ENCODE results near the gene RILPL1. TPM values are rescaled to one million over a fixed set of nuclear protein-coding genes. Genes with fewer than 3 reads are reported as not detected.
"Not testable (repeated sequence)": the region's sequence is repeated elsewhere in the genome, so short reads cannot be mapped to it uniquely, and the experiment has no call there.

Gene RILPL1
- total and polyA plus RNA-seq, 2 donors = 6.7 to 26.2 TPM

GRCh38 chr12:123433615-123434014 lies 99.9 kb downstream of the RILPL1 start:
- DNase-seq (ENCODE audit: extremely low spot score) = no peak
- H3K27ac ChIP-seq (ENCODE audit: low read depth) = no peak overlapping the region
- WGBS = 94% methylated on average over 6 of the region's 6 CpGs
- H3K36me3 ChIP-seq (ENCODE audit: insufficient read depth) = no peaks in the 10 kb centered on the region
- no peak overlapping the region for H3K4me3 ChIP-seq (ENCODE audit: low read depth, low read length)
- no peaks in the 10 kb centered on the region for H3K4me1 ChIP-seq (ENCODE audit: insufficient read depth)

DNA sequence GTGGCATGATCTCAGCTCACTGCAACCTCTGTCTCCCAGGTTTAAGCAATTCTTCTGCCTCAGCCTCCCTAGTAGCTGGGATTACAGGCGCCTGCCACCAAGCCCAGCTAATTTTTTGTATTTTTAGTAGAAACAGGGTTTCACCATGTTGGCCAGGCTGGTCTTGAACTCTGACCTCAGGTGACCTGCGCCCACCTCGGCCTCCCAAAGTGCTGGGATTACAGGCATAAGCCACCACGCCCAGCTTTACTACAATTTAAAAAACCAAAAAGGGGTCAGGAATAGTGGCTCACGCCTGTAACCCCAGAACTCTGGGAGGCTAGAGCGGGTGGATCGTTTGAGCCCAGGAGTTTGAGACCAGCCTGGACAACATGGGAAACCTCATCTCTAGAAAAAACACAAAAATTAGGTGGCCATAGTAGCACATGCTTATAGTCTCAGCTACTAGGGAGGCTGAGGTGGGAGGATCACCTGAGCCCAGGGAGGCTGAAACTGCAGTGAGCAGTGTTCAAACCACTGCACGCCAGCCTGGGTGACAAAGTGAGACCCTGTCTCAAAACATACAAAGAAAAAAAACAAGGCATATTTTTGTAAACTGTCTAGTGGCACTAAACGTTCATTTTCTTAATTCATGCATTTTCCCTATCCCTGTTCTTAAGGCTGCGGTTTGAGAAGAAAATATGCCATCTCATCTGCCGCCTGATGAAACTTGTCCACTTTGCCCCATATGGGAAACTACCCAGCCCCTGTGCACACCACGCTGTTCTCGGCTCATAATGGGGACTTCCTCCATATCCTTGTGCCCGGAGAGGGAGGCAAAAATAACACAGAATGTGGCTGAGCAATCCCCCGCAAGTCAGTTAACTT lies 101.3 kb downstream of the RILPL1 start:
- H3K4me1 ChIP-seq (ENCODE audit: insufficient read depth); H3K4me3 ChIP-seq (ENCODE audit: low read depth, low read length); H3K36me3 ChIP-seq (ENCODE audit: insufficient read depth); H3K27ac ChIP-seq (ENCODE audit: low read depth); DNase-seq (ENCODE audit: extremely low spot score): not testable (repeated sequence)
- WGBS = 77% methylated on average over 15 of the region's 15 CpGs

GRCh38 chr12:123429101-123429500 lies 104.4 kb downstream of the RILPL1 start:
- not testable (repeated sequence) for H3K27ac ChIP-seq (ENCODE audit: low read depth); DNase-seq (ENCODE audit: extremely low spot score); H3K36me3 ChIP-seq (ENCODE audit: insufficient read depth); H3K4me1 ChIP-seq (ENCODE audit: insufficient read depth); H3K4me3 ChIP-seq (ENCODE audit: low read depth, low read length)
- 94% methylated on average over 8 of the region's 8 CpGs for WGBS

GRCh38 chr12:123428591-123428990 lies 104.9 kb downstream of the RILPL1 start:
- H3K4me1 ChIP-seq (ENCODE audit: insufficient read depth) = no peaks in the 10 kb centered on the region
- no peak for DNase-seq (ENCODE audit: extremely low spot score)
- H3K4me3 ChIP-seq (ENCODE audit: low read depth, low read length) = no peak overlapping the region
- no peaks in the 10 kb centered on the region for H3K36me3 ChIP-seq (ENCODE audit: insufficient read depth)
- H3K27ac ChIP-seq (ENCODE audit: low read depth) = no peak overlapping the region
- WGBS = 82% methylated on average over 6 of the region's 6 CpGs

DNA sequence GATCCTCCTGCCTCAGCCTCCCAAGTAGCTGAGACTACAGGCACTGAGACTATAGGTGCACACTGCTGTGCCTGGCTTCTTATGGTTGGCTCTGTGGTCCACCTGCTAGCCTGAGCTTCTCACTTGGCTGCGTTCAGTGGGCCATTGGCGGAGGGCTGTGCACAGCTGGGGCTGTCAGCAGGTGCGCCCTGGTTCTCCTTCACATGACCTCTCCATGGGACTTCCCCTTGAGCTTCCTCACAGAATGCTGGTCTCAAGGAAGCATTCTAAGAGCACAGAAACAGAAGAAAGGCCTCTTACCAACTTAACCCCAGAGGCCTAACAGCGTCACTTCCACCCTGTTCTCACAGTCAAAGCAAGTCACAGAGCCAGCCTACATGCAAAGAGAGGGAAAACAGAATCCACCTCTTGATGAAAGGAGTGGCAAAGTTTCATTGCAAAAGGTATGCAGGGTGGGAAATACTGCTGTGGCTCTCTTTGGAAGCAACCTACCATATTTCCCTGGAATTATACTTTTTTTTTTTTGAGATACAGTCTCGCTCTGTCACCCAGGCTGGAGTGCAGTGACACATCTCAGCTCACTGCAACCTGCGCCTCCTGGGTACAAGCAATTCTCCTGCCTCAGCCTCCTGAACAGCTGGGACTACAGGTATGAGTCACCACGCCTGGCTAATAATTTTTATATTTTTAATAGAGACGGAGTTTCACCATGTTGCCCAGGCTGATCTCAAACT lies 106.3 kb downstream of the RILPL1 start:
- no peak for DNase-seq (ENCODE audit: extremely low spot score)
- H3K4me1 ChIP-seq (ENCODE audit: insufficient read depth) = no peaks in the 10 kb centered on the region
- H3K27ac ChIP-seq (ENCODE audit: low read depth) = no peak overlapping the region
- H3K36me3 ChIP-seq (ENCODE audit: insufficient read depth) = no peaks in the 10 kb centered on the region
- H3K4me3 ChIP-seq (ENCODE audit: low read depth, low read length) = no peak overlapping the region
- WGBS = 90% methylated on average over 8 of the region's 8 CpGs

GRCh38 chr12:123421314-123421713 lies 112.2 kb downstream of the RILPL1 start:
- DNase-seq (ENCODE audit: extremely low spot score) = no peak
- over 99% methylated on average over 2 of the region's 2 CpGs for WGBS
- no peaks in the 10 kb centered on the region for H3K36me3 ChIP-seq (ENCODE audit: insufficient read depth)
- no peak overlapping the region for H3K4me3 ChIP-seq (ENCODE audit: low read depth, low read length)
- no peaks in the 10 kb centered on the region for H3K4me1 ChIP-seq (ENCODE audit: insufficient read depth)
- no peak overlapping the region for H3K27ac ChIP-seq (ENCODE audit: low read depth)

Small RNA genes within 50 kb of the gene (small RNA-seq; reads per million reads assigned to genes)
- not detected for gene AC145423.2
- not detected for gene MIR3908

Other genes starting within 250 kb of the RILPL1 start
- gene SBNO1, start 168.9 kb downstream of the RILPL1 start, total RNA-seq = 30.2 TPM
- 7.1 TPM for gene SBNO1, start 168.9 kb downstream of the RILPL1 start, polyA plus RNA-seq
- 42.3 TPM for gene KMT5A, start 149.6 kb downstream of the RILPL1 start, total RNA-seq
- 29.1 TPM for gene KMT5A, start 149.6 kb downstream of the RILPL1 start, polyA plus RNA-seq
- gene RILPL2, start 97.0 kb downstream of the RILPL1 start, total RNA-seq = 3.2 TPM
- 7.1 TPM for gene RILPL2, start 97.0 kb downstream of the RILPL1 start, polyA plus RNA-seq
- 13.0 TPM for gene SNRNP35, start 75.6 kb downstream of the RILPL1 start, total RNA-seq
- gene SNRNP35, start 75.6 kb downstream of the RILPL1 start, polyA plus RNA-seq = 21.9 TPM
- gene TMED2, start 50.8 kb upstream of the RILPL1 start, total RNA-seq = 315 TPM
- gene TMED2, start 50.8 kb upstream of the RILPL1 start, polyA plus RNA-seq = 147 TPM
- 15.8 TPM for gene DDX55, start 68.4 kb upstream of the RILPL1 start, total RNA-seq
- 12.2 TPM for gene DDX55, start 68.4 kb upstream of the RILPL1 start, polyA plus RNA-seq
- 26.7 TPM for gene EIF2B1, start 100.0 kb upstream of the RILPL1 start, total RNA-seq
- gene EIF2B1, start 100.0 kb upstream of the RILPL1 start, polyA plus RNA-seq = 42.1 TPM
- 37.3 TPM for gene GTF2H3, start 100.1 kb upstream of the RILPL1 start, total RNA-seq
- 14.7 TPM for gene GTF2H3, start 100.1 kb upstream of the RILPL1 start, polyA plus RNA-seq
- 11.8 TPM for gene TCTN2, start 137.4 kb upstream of the RILPL1 start, total RNA-seq
- gene TCTN2, start 137.4 kb upstream of the RILPL1 start, polyA plus RNA-seq = 7.8 TPM
- 22.9 TPM for gene ATP6V0A2, start 178.6 kb upstream of the RILPL1 start, total RNA-seq
- gene ATP6V0A2, start 178.6 kb upstream of the RILPL1 start, polyA plus RNA-seq = 6.8 TPM
- gene DNAH10, start 228.6 kb upstream of the RILPL1 start, total RNA-seq = 0.90 TPM
- 0.14 TPM for gene DNAH10, start 228.6 kb upstream of the RILPL1 start, polyA plus RNA-seq

Data from urinary bladder (tissue), 4 donors.